Stimulated activated CD4-positive, alpha-beta T cell treated with anti-CD3 and anti-CD28 coated beads, Interleukin-1b, Interleukin-23, amount 100 ng/mL, for 24 hours (primary cell): ENCODE data around the gene MADD.
"Not testable (repeated sequence)": the region's sequence is repeated elsewhere in the genome, so short reads cannot be mapped to it uniquely, and the experiment has no call there.

Source experiments
- DNase-seq, 4 experiments: peaks; one replicate each; pipeline ENCODE4 v3.0.0-alpha.2; 2020; ENCODE audit warnings: low read depth in 4 of 4, low spot score in 1 of 4

MADD gene

DNA sequence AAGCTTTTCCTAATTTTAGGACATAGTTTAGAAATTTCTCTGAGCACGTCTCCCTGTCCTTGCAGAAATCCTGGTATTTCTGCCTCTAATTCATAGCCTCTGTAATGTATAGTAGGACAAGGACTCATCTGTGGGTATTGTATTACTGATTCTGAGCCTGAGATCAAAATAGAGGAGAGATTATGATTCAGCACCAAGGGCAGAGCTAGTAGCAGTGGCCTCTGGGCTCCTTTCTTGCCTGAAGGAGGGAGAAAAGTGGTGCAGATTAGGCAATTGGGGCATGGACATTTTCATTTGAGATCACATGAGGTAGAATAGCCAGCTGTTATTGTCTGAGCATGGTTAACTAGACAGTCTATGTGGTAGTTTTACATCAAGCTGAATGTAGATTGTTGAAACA is 2.8 kb downstream of the MADD start:
- DNase-seq: no peak

DNA sequence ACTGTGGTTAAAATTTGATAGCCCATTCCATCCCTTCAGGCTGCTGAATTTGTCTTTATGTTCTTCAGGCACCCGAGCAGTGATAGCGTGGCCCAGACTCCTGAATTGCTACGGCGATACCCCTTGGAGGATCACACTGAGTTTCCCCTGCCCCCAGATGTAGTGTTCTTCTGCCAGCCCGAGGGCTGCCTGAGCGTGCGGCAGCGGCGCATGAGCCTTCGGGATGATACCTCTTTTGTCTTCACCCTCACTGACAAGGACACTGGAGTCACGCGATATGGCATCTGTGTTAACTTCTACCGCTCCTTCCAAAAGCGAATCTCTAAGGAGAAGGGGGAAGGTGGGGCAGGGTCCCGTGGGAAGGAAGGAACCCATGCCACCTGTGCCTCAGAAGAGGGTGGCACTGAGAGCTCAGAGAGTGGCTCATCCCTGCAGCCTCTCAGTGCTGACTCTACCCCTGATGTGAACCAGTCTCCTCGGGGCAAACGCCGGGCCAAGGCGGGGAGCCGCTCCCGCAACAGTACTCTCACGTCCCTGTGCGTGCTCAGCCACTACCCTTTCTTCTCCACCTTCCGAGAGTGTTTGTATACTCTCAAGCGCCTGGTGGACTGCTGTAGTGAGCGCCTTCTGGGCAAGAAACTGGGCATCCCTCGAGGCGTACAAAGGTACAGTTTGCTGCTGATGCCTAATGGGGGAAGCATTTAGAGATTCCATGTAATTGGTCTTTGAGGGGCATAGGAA is 4.7 kb downstream of the MADD start:
- no peak for DNase-seq

DNA sequence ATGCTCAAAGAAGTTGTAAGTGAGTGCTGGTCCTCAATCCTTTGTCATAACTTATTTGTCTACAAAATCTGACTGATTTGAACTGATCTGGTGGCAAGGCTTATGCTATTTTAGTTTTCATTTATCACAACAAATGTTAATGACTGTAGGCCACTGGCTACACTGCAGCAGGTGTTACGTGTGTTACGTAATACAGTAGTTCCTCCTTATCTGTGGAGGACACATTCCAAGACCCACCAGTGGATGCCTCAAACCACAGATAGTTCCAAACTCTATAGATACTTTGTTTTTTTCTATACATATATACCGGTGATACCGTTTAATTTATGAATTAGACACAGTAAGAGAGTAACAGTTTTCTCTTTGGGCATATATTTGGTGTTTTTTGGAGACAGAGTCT is 7.0 kb downstream of the MADD start:
- DNase-seq: no peak

DNA sequence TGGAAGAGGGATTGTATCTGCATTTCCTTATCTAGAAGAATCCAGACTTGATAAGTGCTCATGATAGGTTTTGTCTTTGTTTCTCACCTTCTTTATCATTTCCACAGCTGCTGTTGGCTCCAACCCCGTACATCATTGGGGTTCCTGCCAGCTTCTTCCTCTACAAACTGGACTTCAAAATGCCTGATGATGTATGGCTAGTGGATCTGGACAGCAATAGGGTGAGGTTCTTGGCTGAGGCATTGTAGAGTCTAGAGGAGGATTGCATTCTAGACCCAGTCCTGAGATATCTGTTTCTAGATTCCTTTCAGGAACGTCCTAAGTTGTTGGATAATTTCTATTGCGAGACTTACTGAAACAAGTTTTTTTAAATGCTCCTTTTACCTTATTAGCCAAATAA is 8.1 kb downstream of the MADD start:
- no peak for DNase-seq

DNA sequence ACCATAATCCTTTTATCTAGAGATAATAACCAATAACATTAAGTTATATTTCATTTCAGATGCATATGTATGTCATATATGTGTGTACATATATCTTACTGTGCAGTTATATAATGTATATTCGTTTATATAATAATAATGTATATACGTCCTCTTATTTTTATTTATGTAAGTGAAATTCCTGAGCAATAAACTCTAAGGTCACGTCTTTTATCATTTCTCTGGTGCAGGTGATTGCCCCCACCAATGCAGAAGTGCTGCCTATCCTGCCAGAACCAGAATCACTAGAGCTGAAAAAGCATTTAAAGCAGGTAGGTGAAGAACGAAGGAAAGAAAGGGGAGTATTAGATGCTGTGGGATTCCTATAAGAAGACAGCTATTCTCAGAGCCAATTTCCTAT is 8.8 kb downstream of the MADD start:
- DNase-seq: no peak

DNA sequence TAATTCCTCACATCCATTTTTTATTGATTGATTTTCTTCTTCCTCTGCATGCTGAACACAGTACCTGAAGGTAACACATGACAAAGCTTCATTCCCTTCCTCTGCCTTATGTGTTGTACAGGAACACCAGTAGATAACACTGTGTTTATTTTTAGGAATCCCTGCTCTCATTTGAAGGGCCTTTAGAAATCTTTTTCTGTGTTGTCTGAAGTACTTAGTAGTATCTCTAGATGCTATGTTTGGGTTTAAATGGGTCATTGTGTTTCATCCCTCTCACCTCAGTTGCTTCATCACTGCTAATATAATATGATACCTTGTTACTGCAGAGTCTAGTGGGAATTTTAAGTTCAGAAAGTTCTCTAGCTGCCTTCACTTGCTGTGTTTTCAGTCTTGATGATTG is 10.2 kb downstream of the MADD start:
- no peak for DNase-seq

DNA sequence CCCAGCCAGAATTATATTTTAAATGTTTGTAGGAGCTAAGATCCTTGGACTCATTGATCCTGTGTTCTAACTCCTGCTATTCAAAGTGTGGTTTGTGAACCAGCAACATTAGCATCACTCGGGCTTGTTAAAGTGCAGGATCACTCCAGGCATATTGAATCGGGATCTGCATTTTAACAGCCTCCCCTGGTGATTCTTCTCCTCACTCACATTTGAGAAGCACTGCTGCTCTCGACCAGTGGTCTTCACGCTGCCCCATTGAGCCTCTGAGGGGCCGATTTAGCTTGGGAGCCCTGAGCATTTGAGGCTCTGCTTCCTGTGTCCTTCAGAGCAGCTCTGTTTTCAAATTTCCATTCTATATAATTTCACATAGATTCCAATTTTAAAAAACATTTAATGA is 10.9 kb downstream of the MADD start:
- DNase-seq: no peak

DNA sequence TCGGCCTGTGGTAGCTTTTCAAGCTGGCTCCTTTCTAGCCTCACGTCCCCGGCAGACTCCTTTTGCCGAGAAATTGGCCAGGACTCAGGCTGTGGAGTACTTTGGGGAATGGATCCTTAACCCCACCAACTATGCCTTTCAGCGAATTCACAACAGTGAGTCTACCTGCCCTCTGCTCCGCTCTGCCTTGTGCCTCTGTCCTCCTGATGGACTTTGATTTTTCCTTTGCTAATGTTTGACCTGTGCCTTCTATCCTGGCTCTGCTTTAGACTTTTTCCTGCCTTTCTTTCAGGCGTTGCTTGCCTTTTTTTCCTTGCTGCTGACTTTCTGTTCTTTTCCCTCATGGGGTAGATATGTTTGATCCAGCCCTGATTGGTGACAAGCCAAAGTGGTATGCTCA is 12.5 kb downstream of the MADD start:
- no peak for DNase-seq

DNA sequence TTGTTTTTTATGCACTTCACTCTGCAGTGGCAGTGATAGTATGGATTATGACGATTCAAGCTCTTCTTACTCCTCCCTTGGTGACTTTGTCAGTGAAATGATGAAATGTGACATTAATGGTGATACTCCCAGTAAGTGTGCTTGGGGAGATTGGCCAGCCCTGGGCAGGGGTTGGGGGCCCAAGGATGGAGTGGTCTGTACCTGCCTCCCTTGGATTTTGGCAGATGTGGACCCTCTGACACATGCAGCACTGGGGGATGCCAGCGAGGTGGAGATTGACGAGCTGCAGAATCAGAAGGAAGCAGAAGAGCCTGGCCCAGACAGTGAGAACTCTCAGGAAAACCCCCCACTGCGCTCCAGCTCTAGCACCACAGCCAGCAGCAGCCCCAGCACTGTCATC is 14.2 kb downstream of the MADD start:
- no peak for DNase-seq

DNA sequence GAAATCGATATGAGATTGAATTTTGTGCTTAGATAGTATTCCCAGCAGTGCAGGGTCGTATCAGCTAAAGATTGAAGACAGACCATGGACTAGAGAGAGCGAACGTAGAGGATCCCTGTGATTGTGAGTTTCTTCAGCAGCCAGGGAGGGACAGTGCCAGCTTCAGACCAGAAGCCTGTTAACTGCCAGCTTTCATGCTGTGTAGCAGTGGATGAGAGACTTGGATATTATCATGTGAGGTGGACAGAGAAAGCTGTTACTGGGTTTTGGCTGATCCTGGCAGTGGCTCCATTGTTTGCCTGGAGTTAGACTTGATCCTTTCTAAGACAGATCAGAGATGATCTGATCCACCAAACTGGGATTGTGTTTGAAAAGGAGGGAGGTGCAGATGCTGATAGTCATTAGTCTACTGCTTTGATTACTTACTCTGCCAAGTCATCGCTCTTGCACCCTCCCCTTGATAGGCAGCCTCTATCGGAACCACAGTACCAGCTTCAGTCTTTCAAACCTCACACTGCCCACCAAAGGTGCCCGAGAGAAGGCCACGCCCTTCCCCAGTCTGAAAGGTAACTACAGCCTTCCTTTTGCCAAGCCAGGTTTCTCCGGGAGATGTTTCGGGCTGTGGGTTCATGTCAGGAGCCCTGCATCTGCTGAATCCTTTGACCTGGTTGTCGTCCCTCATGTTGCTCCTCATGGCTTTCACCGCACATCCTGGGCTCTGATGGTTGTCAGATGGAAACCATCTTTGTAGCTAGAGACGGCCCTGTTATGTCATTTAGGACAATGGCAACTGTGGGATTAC is 16.2 kb downstream of the MADD start:
- DNase-seq: no peak

DNA sequence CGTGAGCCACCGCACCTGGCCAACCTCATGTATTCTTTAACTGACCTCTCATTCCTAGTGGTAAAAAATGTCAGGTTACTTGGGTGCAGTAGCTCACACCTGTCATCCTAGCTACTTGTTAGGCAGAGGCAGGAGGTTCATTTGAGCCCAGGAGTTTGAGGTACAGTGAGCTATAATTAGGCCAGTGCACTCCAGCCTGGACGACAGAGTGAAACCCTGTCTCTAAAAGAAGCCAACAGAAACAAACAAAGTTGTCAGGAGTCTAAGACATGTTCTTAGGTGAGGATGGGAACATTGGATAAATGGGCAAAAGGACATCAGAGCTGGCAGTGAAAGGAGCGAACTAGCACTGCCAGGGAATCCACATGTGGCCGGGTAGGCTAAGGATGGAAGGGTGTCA is 18.1 kb downstream of the MADD start:
- DNase-seq: no peak

DNA sequence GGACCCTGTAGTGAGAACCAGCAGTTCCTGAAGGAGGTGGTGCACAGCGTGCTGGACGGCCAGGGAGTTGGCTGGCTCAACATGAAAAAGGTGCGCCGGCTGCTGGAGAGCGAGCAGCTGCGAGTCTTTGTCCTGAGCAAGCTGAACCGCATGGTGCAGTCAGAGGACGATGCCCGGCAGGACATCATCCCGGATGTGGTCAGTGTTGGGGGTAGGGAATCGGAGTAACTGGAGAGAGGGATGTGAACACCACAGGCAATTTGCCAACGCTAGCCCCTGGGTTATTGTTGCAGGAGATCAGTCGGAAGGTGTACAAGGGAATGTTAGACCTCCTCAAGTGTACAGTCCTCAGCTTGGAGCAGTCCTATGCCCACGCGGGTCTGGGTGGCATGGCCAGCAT is 19.9 kb downstream of the MADD start:
- no peak for DNase-seq

DNA sequence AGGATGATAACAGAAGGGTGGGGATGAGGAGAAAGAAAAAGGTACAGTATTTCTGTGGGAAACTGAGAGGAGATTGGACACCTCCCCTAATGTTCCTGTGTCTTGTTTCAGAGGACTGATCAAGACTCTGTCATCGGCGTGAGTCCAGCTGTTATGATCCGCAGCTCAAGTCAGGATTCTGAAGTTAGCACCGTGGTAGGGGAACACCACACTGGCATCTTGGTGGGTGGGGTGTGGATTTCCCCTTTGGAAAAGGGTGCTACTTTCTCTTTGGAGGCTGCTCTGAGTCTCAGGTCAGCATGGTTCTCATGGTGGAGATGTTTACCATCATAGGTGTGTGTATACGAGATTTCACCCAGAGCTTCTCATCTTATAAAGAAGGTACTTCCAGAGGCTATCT is 25.5 kb downstream of the MADD start:
- DNase-seq: no peak

DNA sequence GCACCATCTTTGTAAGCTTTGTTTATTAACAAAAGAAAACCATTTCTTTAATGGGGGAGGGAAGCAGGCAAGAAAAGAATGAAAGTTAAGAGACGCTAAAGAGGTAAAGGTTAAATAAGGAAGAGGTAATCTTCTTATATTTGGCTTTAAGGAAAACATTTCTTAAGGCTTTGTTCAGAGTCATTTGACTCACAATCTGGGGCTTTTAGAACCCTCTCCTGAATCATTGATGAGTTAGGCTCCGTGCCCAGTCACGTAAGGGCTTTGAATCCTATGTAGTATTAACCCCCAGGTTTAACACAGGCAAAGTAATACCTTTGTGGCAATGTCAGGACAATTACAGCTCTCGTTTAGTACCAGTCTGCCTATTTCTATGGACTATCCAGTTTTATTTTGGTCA is 26.1 kb downstream of the MADD start:
- DNase-seq: no peak

DNA sequence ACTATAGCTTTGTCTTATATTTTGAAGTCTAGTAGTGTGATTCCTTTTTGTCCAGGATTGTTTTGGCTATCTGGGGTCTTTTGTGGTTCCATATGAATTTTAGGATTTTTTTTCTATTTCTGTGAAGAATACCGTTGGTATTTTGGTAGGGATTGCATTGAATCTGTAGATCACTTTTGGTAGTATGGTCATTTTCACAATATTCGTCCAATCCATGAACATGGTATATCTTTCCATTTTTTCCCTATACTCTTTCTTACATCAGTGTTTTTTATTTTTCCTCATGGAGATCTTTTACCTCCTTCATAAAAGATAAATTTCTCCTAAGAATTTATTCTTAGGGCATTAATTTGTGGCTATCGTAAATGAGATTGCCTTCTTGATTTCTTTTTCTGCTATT is 29.1 kb downstream of the MADD start:
- DNase-seq: no peak

DNA sequence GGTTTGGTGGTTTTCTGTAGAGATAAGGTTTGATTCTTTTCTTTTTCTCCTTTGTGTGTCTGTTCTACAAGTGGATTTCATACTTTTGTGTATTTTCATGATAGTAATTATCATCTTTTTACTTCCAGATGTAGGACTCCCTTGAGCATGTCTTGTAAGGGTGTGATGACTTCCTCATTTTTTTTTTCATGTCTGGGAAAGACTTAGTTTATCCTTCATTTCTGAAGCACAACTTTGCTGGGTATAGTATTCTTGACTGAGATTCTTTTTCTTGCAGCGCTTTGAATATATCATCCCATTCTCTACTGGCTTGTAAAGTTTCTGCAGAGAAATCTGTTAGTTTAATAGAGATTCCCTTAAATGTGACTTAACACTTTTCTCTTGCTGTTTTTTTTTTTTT is 32.9 kb downstream of the MADD start:
- DNase-seq: no peak

DNA sequence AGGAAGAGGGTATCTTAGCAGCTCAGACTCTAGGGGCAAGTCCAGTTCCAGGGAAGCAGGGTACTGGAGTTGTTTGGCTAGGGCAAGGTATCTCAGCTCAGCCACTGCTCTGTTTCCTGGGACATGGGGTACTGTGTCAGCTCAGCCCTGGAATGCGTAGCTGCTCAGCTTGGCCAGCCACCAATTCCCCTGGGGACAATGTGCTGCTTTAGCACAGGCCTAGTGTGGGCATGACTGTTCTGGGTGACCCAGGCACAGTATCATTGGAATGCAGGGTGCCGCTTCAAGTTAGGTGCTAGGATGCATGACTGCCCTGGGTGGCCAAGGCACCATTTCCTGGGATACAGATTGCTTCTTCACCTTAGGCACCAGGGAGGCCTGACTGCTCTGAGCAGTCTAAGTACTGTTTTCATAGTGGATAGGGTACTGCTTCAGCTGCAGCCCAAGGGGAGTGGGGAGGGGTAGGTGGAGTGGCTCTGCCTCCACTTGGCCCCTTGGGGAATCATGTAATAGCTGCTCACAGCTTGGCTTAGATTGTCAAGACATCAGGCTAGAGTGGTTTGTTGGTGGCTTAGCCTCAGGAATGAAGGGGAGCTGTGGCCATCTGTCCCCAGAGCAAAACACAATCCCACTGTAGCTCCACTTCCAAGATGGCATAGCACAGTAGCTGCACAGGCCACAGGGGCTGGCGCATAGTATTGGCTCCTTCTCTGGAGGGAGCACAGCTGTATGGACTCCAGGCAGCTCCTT is 36.0 kb downstream of the MADD start:
- no peak for DNase-seq

DNA sequence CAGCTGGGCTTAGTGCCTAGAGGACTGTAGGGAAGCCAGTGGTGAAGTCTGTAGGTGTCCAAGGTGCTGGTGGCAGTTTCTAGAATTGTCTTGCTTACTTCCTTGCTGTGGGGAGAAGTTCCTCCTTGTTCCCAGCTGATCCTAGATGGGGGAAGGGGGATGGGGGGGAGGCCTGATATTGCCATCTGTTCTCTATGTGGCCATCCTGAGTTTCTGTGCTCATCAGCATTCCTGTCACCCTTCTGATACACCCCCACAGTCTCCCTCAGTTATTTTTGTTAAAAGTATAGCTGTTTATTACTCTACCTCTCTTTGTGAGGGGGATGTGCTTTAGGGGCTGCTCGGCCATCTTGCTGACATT is 36.5 kb downstream of the MADD start:
- DNase-seq: no peak

DNA sequence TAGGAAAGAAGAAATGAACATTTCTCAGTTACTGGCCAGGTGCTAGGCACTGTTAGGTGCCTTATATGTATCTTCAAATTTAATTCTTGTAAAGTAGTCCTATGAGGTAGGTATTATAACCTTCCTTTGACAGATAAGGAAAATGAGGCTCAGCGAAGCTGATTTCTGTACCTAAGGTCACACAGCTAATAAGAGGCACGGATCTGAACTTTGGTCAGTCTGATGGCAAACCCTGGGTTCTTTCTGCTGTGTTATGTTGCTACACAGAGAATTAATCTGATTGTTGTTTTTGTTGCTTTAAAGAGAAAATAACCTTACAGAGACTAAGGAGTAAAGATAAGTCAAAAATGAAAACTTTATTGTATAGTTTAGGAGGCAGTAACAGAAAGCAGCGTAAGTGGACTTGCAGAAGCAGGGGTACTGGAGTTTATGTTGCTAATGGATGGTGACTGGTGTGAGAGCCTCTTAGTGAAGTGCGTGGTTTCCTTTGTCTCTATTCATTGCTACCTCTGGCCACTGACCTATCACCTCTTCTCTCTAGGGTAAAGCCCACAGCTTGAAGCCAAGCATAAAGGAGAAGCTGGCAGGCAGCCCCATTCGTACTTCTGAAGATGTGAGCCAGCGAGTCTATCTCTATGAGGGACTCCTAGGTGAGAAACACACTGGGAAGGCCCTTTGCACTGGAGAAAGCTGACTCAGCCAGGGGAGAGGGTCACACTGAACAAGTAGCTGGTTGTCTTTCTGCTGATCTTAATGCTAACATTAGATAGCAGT is 38.3 kb downstream of the MADD start:
- no peak for DNase-seq

DNA sequence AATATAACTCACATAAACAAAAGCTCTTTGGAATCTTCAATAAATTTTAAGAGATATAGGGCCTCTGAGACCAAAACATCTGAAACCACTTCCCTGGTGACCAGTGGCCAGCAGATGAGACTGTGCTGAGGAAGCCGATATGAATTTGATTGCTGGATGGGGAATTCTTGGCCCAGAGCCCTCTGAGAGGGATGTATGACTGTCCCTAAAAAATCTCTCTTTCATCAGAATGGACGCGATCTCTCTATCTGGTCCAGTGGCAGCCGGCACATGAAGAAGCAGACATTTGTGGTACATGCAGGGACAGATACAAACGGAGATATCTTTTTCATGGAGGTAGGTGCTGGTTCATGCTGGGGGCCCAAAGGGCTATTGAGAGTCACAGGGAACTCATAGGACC is 45.1 kb downstream of the MADD start:
- no peak for DNase-seq

DNA sequence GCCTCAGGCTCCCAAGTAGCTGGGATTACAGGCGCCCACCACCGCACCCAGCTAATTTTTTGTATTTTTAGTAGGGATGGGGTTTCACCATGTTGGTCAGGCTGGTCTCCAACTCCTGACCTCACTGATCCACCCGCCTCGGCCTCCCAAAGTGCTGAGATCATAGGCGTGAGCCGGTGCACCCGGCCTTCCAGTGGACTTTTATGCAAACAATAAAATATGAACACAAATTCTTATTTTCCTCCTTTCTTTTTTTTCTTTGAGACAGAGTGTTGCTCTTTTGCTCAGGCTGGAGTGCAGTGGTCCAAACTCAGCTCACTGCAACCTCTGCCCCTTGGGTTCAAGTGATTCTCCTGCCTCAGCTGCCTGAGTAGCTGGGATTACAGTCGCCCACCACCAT is 46.6 kb downstream of the MADD start:
- DNase-seq: not testable (repeated sequence)
